Neutrophil (primary cell): ENCODE data around the gene C12orf54.
"Not testable (repeated sequence)": the region's sequence is repeated elsewhere in the genome, so short reads cannot be mapped to it uniquely, and the experiment has no call there.

Source experiments
- H3K27ac ChIP-seq: fragments of 200-600 bp; sonication (generic); 2 replicates; pipeline ENCODE4 v1.5.1; 2016; ENCODE audit warnings: mild to moderate bottlenecking, moderate library complexity
- H3K27me3 ChIP-seq: fragments of 200-600 bp; sonication (generic); 2 replicates; pipeline ENCODE4 v1.6.0; 2016; ENCODE audit warnings: mild to moderate bottlenecking
- H3K36me3 ChIP-seq: fragments of 200-600 bp; sonication (generic); 2 replicates; pipeline ENCODE4 v1.5.1; 2017
- H3K4me1 ChIP-seq, 2 experiments: fragments of 200-600 bp in 1 of 2; sonication (generic) in 1 of 2; 1 replicate in 1 of 2; 2 replicates in 1 of 2; pipeline versions ENCODE4 v1.5.1 to v1.6.1; 2013 to 2016; ENCODE audit warnings: low read depth in 1 of 2, low read length in 1 of 2, mild to moderate bottlenecking in 1 of 2, moderate library complexity in 1 of 2; ENCODE audit not compliant: control insufficient read depth in 1 of 2, insufficient read depth in 1 of 2
- H3K4me3 ChIP-seq, 2 experiments: fragments of 200-600 bp in 1 of 2; sonication (generic) in 1 of 2; 1 replicate in 1 of 2; 2 replicates in 1 of 2; pipeline ENCODE4 v1.5.1; 2013 to 2016; ENCODE audit warnings: low read depth in 1 of 2, low read length in 1 of 2, mild to moderate bottlenecking in 1 of 2, moderate library complexity in 1 of 2
- H3K9me3 ChIP-seq: fragments of 200-600 bp; sonication (generic); 2 replicates; pipeline ENCODE4 v1.5.1; 2016
- TF ChIP-seq, protein P1 (sequence below): fragments of 200-600 bp; sonication (generic); IDR thresholded peaks from 2 replicates; pipeline ENCODE4 v1.5.1; 2016; ENCODE audit warnings: antibody characterized with exemption

The C12orf54 gene

DNA sequence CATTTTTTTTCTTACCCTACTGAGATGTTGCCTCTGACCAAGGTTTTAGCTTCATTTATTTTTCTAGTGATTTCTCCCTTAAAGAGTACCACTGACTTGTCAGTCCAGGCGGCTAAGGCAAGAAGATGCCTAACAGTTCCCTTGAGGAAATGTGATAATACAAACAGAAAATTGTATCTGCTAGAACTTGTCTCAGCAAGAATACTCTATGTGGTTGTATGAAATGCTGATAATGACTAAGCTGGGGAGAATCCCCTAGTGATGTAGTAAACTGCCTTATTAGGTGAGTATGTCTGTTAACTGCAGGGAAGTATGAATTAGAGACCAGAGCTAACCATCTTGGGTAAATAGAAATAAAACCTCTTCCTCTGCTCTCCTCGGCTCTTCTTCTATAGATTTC lies 6.7 kb downstream of the C12orf54 start:
- H3K4me3 ChIP-seq = no peak overlapping the region
- no peaks in the 10 kb centered on the region for H3K36me3 ChIP-seq
- no peak overlapping the region for H3K27ac ChIP-seq
- H3K9me3 ChIP-seq = no peaks in the 10 kb centered on the region
- TF ChIP-seq, protein P1, sequence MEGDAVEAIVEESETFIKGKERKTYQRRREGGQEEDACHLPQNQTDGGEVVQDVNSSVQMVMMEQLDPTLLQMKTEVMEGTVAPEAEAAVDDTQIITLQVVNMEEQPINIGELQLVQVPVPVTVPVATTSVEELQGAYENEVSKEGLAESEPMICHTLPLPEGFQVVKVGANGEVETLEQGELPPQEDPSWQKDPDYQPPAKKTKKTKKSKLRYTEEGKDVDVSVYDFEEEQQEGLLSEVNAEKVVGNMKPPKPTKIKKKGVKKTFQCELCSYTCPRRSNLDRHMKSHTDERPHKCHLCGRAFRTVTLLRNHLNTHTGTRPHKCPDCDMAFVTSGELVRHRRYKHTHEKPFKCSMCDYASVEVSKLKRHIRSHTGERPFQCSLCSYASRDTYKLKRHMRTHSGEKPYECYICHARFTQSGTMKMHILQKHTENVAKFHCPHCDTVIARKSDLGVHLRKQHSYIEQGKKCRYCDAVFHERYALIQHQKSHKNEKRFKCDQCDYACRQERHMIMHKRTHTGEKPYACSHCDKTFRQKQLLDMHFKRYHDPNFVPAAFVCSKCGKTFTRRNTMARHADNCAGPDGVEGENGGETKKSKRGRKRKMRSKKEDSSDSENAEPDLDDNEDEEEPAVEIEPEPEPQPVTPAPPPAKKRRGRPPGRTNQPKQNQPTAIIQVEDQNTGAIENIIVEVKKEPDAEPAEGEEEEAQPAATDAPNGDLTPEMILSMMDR = no peak
- no peaks in the 10 kb centered on the region for H3K4me1 ChIP-seq
- peaks cover 46% of the 10 kb centered on the region for H3K27me3 ChIP-seq

DNA sequence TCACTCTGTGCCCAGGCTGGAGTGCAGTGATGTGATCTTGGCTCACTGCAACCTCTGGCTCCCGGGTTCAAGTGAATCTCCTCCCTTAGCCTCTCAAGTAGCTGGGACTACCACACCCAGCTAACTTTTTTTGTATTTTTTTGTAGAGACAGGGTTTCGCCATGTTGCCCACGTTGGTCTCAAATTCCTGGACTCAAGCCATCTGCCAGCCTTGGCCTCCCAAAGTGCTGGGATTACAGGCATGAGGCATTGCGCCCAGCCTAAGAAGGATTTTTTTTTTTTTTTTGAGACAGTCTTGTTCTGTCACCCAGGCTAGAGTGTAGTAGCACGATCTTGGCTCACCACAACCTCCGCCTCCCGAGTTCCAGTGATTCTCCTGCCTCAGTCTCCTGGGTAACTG lies 7.2 kb downstream of the C12orf54 start:
- not testable (repeated sequence) for H3K4me3 ChIP-seq, H3K27ac ChIP-seq

DNA sequence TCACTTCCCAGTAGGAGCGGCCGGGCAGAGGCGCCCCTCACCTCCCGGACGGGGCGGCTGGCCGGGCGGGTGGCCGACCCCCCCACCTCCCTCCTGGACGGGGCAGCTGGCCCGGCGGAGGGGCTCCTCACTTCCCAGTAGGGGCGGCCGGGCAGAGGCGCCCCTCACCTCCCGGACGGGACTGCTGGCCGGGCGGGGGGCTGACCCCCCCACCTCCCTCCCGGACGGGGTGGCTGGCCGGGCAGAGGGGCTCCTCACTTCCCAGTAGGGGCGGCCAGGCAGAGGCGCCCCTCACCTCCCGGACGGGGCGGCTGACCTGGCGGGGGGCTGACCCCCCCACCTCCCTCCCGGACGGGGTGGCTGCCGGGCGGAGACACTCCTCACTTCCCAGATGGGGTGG lies 18.0 kb downstream of the C12orf54 start:
- H3K4me3 ChIP-seq, H3K36me3 ChIP-seq, H3K4me1 ChIP-seq, H3K9me3 ChIP-seq, H3K27ac ChIP-seq: not testable (repeated sequence)
- H3K27me3 ChIP-seq = peaks cover 12% of the 10 kb centered on the region

More for the DNA sequence above, 7.2 kb downstream of the C12orf54 start:
- not testable (repeated sequence) for H3K36me3 ChIP-seq, H3K9me3 ChIP-seq, H3K4me1 ChIP-seq
- peaks cover 44% of the 10 kb centered on the region for H3K27me3 ChIP-seq

DNA sequence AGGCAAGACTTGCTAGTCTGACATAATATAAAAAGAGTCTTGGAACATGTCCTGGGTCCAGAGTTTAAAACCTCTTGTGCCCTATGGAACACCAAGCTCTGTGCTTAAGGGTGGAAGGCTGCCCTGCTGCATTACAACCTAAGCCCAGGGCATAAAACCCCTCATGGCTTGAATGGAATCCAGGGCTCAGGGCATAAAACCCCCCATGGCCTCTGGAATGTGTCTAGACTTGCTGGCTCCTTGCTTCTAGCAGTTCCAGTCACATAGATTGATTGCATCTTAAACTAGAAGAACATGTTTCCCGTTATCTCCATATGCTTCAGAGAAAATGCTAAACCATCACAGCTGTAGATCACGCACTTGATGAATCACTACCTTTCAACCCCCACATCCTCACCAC lies 24.5 kb downstream of the C12orf54 start:
- H3K36me3 ChIP-seq, H3K27ac ChIP-seq, H3K4me1 ChIP-seq, H3K9me3 ChIP-seq, H3K4me3 ChIP-seq: not testable (repeated sequence)
- peaks cover 12% of the 10 kb centered on the region for H3K27me3 ChIP-seq

DNA sequence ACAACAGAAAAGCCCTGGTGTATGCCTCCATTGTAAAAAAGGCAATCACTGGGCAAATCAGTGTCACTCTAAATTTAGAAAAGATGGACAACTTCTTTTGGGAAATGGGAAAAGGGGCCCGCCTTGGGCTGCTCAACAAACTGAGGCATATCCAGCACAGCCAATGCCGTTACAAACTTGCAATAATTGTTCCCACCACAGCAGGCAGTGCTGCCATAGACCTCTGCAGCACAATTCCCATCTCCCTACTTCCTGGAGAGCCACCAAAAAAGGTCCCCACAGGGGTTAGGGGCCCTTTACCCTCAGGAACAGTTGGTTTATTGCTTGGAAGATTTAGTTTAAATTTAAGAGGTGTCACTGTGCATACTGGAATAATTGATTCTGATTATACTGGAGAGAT lies 26.7 kb downstream of the C12orf54 start:
- TF ChIP-seq, protein P1 = no peak
- no peaks in the 10 kb centered on the region for H3K4me1 ChIP-seq
- H3K36me3 ChIP-seq = no peaks in the 10 kb centered on the region
- H3K27me3 ChIP-seq = peaks cover 6% of the 10 kb centered on the region
- H3K4me3 ChIP-seq = no peak overlapping the region
- no peaks in the 10 kb centered on the region for H3K9me3 ChIP-seq
- H3K27ac ChIP-seq = no peak overlapping the region

DNA sequence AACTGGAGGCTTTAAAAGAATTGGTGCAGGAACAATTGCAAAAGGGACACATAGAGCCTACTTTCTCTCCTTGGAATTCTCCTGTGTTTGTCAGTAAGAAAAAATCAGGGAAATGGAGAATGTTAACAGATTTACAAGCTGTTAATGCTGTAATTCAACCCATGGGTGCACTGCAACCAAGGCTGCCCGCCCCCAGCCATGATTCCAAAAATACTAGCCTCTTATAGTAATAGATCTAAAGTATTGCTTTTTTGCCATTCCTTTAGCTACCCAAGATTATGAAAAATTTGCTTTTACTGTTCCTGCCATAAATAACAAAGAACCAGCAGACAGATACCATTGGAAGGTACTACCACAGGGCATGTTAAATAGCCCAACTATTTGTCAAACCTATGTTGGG lies 27.8 kb downstream of the C12orf54 start:
- H3K4me1 ChIP-seq = no peaks in the 10 kb centered on the region
- H3K27me3 ChIP-seq = no peaks in the 10 kb centered on the region
- H3K9me3 ChIP-seq = no peaks in the 10 kb centered on the region
- H3K36me3 ChIP-seq = no peaks in the 10 kb centered on the region
- H3K27ac ChIP-seq = no peak overlapping the region
- no peak overlapping the region for H3K4me3 ChIP-seq
- TF ChIP-seq, protein P1 = no peak

DNA sequence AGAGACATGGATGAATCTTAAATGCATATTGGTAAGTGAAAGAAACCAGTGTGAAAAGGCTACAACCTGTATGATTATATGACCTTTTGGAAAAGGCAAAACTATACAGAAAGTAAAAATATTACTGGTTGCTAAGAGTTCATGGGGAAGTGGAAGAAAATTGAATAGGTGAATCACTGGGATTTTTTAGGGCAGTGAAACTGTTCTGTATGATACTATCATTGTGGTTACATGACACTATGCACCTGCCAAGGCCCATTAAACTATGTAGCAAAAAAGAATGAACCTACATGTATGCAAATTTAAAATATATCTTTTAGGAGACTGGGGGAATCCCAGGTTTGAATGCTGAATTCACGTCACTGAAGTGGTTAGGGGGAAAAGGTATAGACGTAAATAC lies 30.6 kb downstream of the C12orf54 start:
- H3K9me3 ChIP-seq = no peaks in the 10 kb centered on the region
- H3K4me3 ChIP-seq = no peak overlapping the region
- no peaks in the 10 kb centered on the region for H3K27me3 ChIP-seq
- no peak overlapping the region for H3K27ac ChIP-seq
- no peaks in the 10 kb centered on the region for H3K36me3 ChIP-seq
- H3K4me1 ChIP-seq = no peaks in the 10 kb centered on the region
- TF ChIP-seq, protein P1 = no peak
